HEK293 (cell line): ENCODE data around the gene DHRS12.

Experiments used
- CTCF ChIP-seq: fragments of 450-650 bp; formaldehyde crosslinking; IDR thresholded peaks from 2 replicates; pipeline ENCODE4 v1.5.1; 2016; ENCODE audit warnings: missing biosample characterization, missing genetic modification characterization
- HOXA7 ChIP-seq: sonication (generic); formaldehyde crosslinking; IDR thresholded peaks from 2 replicates; pipeline ENCODE4 v1.8.1; 2022; ENCODE audit warnings: missing genetic modification reagents, borderline replicate concordance
- HOXC10 ChIP-seq: sonication (generic); formaldehyde crosslinking; IDR thresholded peaks from 2 replicates; pipeline ENCODE4 v1.8.1; 2023; ENCODE audit warnings: mild to moderate bottlenecking, missing genetic modification reagents
- INSM2 ChIP-seq: fragments of 450-650 bp; formaldehyde crosslinking; IDR thresholded peaks from 2 replicates; pipeline ENCODE4 v1.5.1; 2016; ENCODE audit warnings: missing biosample characterization, missing genetic modification characterization
- PATZ1 ChIP-seq: fragments of 450-650 bp; formaldehyde crosslinking; IDR thresholded peaks from 2 replicates; pipeline ENCODE4 v1.5.1; 2016; ENCODE audit warnings: missing biosample characterization, missing genetic modification characterization
- RBAK ChIP-seq: fragments of 450-650 bp; formaldehyde crosslinking; IDR thresholded peaks from 2 replicates; pipeline ENCODE4 v1.5.1; 2016; ENCODE audit warnings: missing biosample characterization, missing genetic modification characterization
- SCRT2 ChIP-seq: fragments of 450-650 bp; formaldehyde crosslinking; IDR thresholded peaks from 2 replicates; pipeline ENCODE4 v1.5.1; 2016; ENCODE audit warnings: missing biosample characterization, missing genetic modification characterization
- ZBTB11 ChIP-seq: fragments of 450-650 bp; formaldehyde crosslinking; conservative IDR thresholded peaks from 2 replicates; pipeline ENCODE4 v1.5.1; 2016; ENCODE audit warnings: low read depth, missing biosample characterization, missing genetic modification characterization
- ZBTB8A ChIP-seq: fragments of 450-650 bp; formaldehyde crosslinking; IDR thresholded peaks from 2 replicates; pipeline ENCODE4 v1.5.1; 2016; ENCODE audit warnings: missing biosample characterization, missing genetic modification characterization
- ZFP37 ChIP-seq: fragments of 450-650 bp; formaldehyde crosslinking; IDR thresholded peaks from 2 replicates; pipeline ENCODE4 v1.5.1; 2016; ENCODE audit warnings: missing biosample characterization, missing genetic modification characterization
- ZFP41 ChIP-seq: fragments of 450-650 bp; formaldehyde crosslinking; IDR thresholded peaks from 2 replicates; pipeline ENCODE4 v1.5.1; 2016; ENCODE audit warnings: missing biosample characterization, missing genetic modification characterization, borderline replicate concordance
- ZNF10 ChIP-seq: fragments of 450-650 bp; formaldehyde crosslinking; IDR thresholded peaks from 2 replicates; pipeline ENCODE4 v1.5.1; 2017; ENCODE audit warnings: missing biosample characterization, missing genetic modification characterization
- ZNF138 ChIP-seq: fragments of 450-650 bp; formaldehyde crosslinking; IDR thresholded peaks from 2 replicates; pipeline ENCODE4 v1.5.1; 2016; ENCODE audit warnings: missing biosample characterization, missing genetic modification characterization, borderline replicate concordance
- ZNF16 ChIP-seq: fragments of 450-650 bp; formaldehyde crosslinking; IDR thresholded peaks from 2 replicates; pipeline ENCODE4 v1.5.1; 2016; ENCODE audit warnings: low read depth, missing biosample characterization, missing genetic modification characterization
- ZNF221 ChIP-seq: fragments of 450-650 bp; formaldehyde crosslinking; IDR thresholded peaks from 2 replicates; pipeline ENCODE4 v1.5.1; 2017; ENCODE audit warnings: missing biosample characterization, missing genetic modification characterization, borderline replicate concordance
- ZNF266 ChIP-seq: fragments of 450-650 bp; formaldehyde crosslinking; IDR thresholded peaks from 2 replicates; pipeline ENCODE4 v1.5.1; 2016; ENCODE audit warnings: missing biosample characterization, missing genetic modification characterization, low read depth
- ZNF292 ChIP-seq: fragments of 450-650 bp; formaldehyde crosslinking; IDR thresholded peaks from 2 replicates; pipeline ENCODE4 v1.5.1; 2016; ENCODE audit warnings: low read depth, missing biosample characterization, missing genetic modification characterization, borderline replicate concordance
- ZNF302 ChIP-seq: fragments of 450-650 bp; formaldehyde crosslinking; IDR thresholded peaks from 2 replicates; pipeline ENCODE4 v1.5.1; 2016; ENCODE audit warnings: missing biosample characterization, missing genetic modification characterization, low read depth
- ZNF335 ChIP-seq: fragments of 450-650 bp; formaldehyde crosslinking; conservative IDR thresholded peaks from 2 replicates; pipeline ENCODE4 v1.5.1; 2016; ENCODE audit warnings: missing biosample characterization, missing genetic modification characterization
- ZNF341 ChIP-seq: fragments of 450-650 bp; formaldehyde crosslinking; IDR thresholded peaks from 2 replicates; pipeline ENCODE4; 2016; ENCODE audit warnings: low read depth, missing biosample characterization, missing genetic modification characterization
- ZNF366 ChIP-seq: fragments of 450-650 bp; formaldehyde crosslinking; conservative IDR thresholded peaks from 2 replicates; pipeline ENCODE4 v1.5.1; 2016; ENCODE audit warnings: missing biosample characterization, missing genetic modification characterization
- ZNF398 ChIP-seq: fragments of 450-650 bp; formaldehyde crosslinking; IDR thresholded peaks from 2 replicates; pipeline ENCODE4 v1.5.1; 2017; ENCODE audit warnings: missing biosample characterization, missing genetic modification characterization
- ZNF561 ChIP-seq: fragments of 450-650 bp; IDR thresholded peaks from 2 replicates; pipeline ENCODE4 v1.5.1; 2018; ENCODE audit warnings: missing biosample characterization, missing genetic modification characterization, borderline replicate concordance
- ZNF580 ChIP-seq: fragments of 450-650 bp; formaldehyde crosslinking; IDR thresholded peaks from 2 replicates; pipeline ENCODE4 v1.5.1; 2016; ENCODE audit warnings: missing biosample characterization, missing genetic modification characterization
- ZNF596 ChIP-seq: fragments of 450-650 bp; IDR thresholded peaks from 2 replicates; pipeline ENCODE4 v1.5.0; 2018; ENCODE audit warnings: missing biosample characterization, mild to moderate bottlenecking, missing genetic modification characterization, moderate library complexity
- ZSCAN16 ChIP-seq: fragments of 450-650 bp; formaldehyde crosslinking; IDR thresholded peaks from 2 replicates; pipeline ENCODE4 v1.5.1; 2016; ENCODE audit warnings: missing biosample characterization, missing genetic modification characterization
- ZSCAN30 ChIP-seq: fragments of 450-650 bp; IDR thresholded peaks from 2 replicates; pipeline ENCODE4 v1.5.1; 2018; ENCODE audit warnings: missing biosample characterization, mild to moderate bottlenecking, missing genetic modification characterization, moderate library complexity

Gene DHRS12

GRCh38 chr13:51814825-51815650 is 11.1 kb upstream of the DHRS12 start (continued):
- no peak for TF ChIP-seq ZBTB8A (tag by site-specific recombination)
- TF ChIP-seq ZFP41, result no peak
- no peak for TF ChIP-seq HOXC10 (CRISPR knock-in tag)
- no peak for TF ChIP-seq ZNF10 (tag by site-specific recombination)
- TF ChIP-seq ZNF221 (tag by site-specific recombination), result no peak
- TF ChIP-seq ZFP37, result no peak
- TF ChIP-seq ZNF335 (tag by site-specific recombination), result no peak
- TF ChIP-seq INSM2 (tag by site-specific recombination), result no peak
- no peak for TF ChIP-seq ZNF580 (tag by site-specific recombination)
- TF ChIP-seq ZNF398 (tag by site-specific recombination), result no peak
- TF ChIP-seq CTCF, result no peak
- TF ChIP-seq RBAK (tag by site-specific recombination), result no peak
- TF ChIP-seq ZSCAN16 (tag by site-specific recombination), result no peak
- no peak for TF ChIP-seq ZNF266 (tag by site-specific recombination)
- TF ChIP-seq ZBTB11 (tag by site-specific recombination), result no peak
- TF ChIP-seq ZSCAN30 (tag by site-specific recombination), result peak; percentile 61; the same call in 1 of the 2 replicates
- no peak for TF ChIP-seq ZNF138 (tag by site-specific recombination)
- TF ChIP-seq ZNF302 (tag by site-specific recombination), result no peak
- peak; percentile 67; the same call in 1 of the 2 replicates for TF ChIP-seq ZNF561 (tag by site-specific recombination)
- TF ChIP-seq ZNF292 (tag by site-specific recombination), result no peak
- peak; percentile 23; the same call in 1 of the 2 replicates for TF ChIP-seq ZNF366 (tag by site-specific recombination)
- TF ChIP-seq ZNF596 (tag by site-specific recombination), result no peak
- peak; percentile 31; the same call in 1 of the 2 replicates for TF ChIP-seq PATZ1 (tag by site-specific recombination)
- no peak for TF ChIP-seq HOXA7
- TF ChIP-seq SCRT2, result no peak
- no peak for TF ChIP-seq ZNF16 (tag by site-specific recombination)
- TF ChIP-seq ZNF341 (tag by site-specific recombination), result no peak
